Bronchial epithelial cell (primary cell): ENCODE data around the gene ZMAT3. TPM values are rescaled to one million over a fixed set of nuclear protein-coding genes. Genes with fewer than 3 reads are reported as not detected.
"Not testable (repeated sequence)": the region's sequence is repeated elsewhere in the genome, so short reads cannot be mapped to it uniquely, and the experiment has no call there.

Source experiments
- DNase-seq: peaks from one replicate; pipeline ENCODE4 v3.0.0-alpha.2; 2010; ENCODE audit warnings: low read depth
- FAIRE-seq: peaks from 2 replicates; lab custom pipeline; 2011; peaks lifted over from hg19 to GRCh38; lab: Jason Lieb, UNC
- H3K27me3 ChIP-seq: 2 replicates; pipeline ENCODE4 v1.5.1; 2011; ENCODE audit warnings: low read length; ENCODE audit not compliant: control insufficient read depth, insufficient read depth
- H3K36me3 ChIP-seq: 2 replicates; pipeline ENCODE4 v1.5.1; 2011; ENCODE audit warnings: low read length; ENCODE audit not compliant: control insufficient read depth, insufficient read depth
- H3K4me3 ChIP-seq: 2 replicates; pipeline ENCODE4 v1.5.1; 2011; ENCODE audit warnings: mild to moderate bottlenecking, low read depth, low read length, control low read depth
- total RNA-seq: library from RNA; depleted of rRNA; stranded (reverse); fragments of >200 nt; gene quantifications from 2 replicates; pipeline ENCODE4 v1.2.1, GENCODE V29; 2014
- TF ChIP-seq, protein P1 (sequence below): IDR thresholded peaks from 2 replicates; pipeline ENCODE4 v1.5.1; 2011; ENCODE audit warnings: mild to moderate bottlenecking, moderate library complexity, low read length, control low read depth, inconsistent platforms; ENCODE audit not compliant: insufficient read depth, severe bottlenecking

The ZMAT3 gene
- total RNA-seq, 1 donor from 2014 or later = 15.3 TPM

DNA sequence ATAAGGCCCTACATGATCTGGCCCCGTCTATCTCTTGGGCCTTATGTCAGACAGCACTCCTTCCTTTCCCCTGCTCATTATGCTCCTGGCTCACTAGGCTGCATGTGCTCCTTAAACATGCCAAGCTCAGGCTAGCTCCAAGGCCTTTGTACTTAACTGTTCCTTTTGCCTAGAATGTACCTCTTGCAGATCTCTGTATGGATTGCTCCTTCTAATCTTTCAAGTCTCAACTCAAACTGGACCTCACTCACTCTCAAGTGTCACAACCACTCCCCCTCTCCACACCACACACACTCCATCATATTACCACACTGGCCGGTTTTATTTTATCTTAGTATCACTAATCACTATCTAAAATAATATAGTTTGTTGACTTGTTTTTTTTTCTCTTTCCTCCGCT lies 36.4 kb downstream of the ZMAT3 start:
- TF ChIP-seq, protein P1, sequence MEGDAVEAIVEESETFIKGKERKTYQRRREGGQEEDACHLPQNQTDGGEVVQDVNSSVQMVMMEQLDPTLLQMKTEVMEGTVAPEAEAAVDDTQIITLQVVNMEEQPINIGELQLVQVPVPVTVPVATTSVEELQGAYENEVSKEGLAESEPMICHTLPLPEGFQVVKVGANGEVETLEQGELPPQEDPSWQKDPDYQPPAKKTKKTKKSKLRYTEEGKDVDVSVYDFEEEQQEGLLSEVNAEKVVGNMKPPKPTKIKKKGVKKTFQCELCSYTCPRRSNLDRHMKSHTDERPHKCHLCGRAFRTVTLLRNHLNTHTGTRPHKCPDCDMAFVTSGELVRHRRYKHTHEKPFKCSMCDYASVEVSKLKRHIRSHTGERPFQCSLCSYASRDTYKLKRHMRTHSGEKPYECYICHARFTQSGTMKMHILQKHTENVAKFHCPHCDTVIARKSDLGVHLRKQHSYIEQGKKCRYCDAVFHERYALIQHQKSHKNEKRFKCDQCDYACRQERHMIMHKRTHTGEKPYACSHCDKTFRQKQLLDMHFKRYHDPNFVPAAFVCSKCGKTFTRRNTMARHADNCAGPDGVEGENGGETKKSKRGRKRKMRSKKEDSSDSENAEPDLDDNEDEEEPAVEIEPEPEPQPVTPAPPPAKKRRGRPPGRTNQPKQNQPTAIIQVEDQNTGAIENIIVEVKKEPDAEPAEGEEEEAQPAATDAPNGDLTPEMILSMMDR = no peak
- Histone ChIP-seq H3K36me3 (no peaks in the 10 kb centered on the region), H3K4me3 (no peak overlapping the region), H3K27me3 (no peaks in the 10 kb centered on the region)
- no peak for DNase-seq
- FAIRE-seq = no peak

DNA sequence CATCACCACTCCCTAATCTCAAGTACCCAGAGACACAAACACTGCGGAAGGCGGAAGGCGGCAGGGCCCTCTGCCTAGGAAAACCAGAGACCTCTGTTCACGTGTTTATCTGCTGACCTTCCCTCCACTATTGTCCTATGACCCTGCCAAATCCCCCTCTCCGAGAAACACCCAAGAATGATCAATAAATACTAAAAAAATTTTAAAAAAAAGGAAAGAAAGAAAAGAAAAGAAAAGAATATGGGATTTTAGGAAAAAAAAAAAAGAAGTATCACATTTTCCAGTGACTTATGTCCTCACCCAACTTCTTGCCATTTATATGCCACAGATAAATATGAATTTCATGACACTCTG lies 38.3 kb downstream of the ZMAT3 start:
- not testable (repeated sequence) for H3K36me3 ChIP-seq, H3K4me3 ChIP-seq, DNase-seq, FAIRE-seq, H3K27me3 ChIP-seq

DNA sequence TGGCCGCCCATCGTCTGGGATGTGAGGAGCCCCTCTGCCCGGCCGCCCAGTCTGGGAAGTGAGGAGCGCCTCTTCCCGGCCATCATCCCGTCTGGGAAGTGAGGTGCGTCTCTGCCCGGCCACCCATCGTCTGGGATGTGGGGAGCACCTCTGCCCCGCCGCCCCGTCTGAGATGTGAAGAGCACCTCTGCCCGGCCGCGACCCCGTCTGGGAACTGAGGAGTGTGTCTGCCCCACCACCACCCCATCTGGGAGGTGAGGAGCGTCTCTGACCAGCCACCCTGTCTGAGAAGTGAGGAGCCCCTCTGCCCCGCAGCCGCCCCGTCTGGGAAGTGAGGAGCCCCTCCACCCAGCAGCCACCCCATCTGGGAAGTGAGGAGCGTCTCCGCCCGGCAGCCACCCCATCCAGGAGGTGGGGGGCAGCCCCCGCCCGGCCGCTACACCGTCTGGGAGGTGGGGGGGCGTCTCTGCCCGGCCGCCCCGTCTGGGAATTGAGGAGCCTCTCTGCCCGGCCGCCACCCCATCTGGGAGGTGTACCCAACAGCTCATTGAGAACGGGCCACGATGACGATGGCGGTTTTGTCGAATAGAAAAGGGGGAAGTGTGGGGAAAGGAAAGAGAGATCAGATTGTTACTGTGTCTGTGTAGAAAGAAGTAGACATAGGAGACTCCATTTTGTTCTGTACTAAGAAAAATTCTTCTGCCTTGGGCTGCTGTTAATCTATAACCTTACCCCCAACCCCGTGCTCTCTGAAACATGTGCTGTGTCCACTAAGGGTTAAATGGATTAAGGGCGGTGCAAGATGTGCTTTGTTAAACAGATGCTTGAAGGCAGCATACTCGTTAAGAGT lies 38.9 kb downstream of the ZMAT3 start:
- not testable (repeated sequence) for H3K36me3 ChIP-seq, FAIRE-seq, H3K4me3 ChIP-seq, H3K27me3 ChIP-seq, DNase-seq

DNA sequence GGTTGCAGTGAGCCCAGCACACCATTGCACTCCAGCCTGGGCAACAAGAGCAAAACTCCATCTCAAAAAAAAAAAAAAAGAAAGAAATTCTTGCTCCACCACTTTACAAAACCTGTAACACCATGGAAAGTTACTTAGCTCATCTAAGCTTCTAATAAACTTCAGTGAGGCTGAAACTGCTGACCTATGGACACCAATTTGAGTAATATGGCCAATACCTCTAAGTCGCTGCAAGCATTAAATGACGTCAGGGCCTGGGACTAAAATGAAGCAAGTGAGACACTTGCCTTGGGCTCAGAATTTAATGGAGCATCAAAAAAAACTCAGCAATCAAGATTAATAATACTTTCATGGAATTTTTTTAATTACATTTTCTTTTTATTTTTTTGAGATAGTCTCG lies 42.5 kb downstream of the ZMAT3 start:
- FAIRE-seq = no peak
- no peak overlapping the region for H3K4me3 ChIP-seq
- H3K27me3 ChIP-seq = no peaks in the 10 kb centered on the region
- no peak for DNase-seq
- no peaks in the 10 kb centered on the region for H3K36me3 ChIP-seq
- TF ChIP-seq, protein P1 = no peak

DNA sequence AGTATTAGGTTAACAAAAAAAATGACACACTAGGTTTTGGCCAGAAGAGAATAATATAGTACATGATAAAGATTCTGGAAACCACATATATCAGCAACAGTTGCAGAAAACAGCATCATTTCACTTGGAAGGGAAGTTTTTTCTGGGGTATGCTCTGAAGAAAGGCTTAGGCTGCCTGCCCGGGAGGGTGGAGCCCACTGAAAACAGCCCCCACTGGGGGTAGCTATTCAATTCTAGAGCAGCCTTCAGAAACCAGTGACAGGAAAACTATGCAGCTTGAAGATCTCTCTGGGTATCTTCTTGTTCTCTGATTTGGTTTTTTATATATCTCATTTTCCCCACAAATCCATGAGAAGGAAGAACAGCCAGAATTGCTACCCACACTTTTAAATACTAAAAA lies 43.2 kb downstream of the ZMAT3 start:
- DNase-seq (no peak), FAIRE-seq (no peak)
- H3K4me3 ChIP-seq = no peak overlapping the region
- no peaks in the 10 kb centered on the region for H3K27me3 ChIP-seq
- TF ChIP-seq, protein P1 = no peak
- no peaks in the 10 kb centered on the region for H3K36me3 ChIP-seq

DNA sequence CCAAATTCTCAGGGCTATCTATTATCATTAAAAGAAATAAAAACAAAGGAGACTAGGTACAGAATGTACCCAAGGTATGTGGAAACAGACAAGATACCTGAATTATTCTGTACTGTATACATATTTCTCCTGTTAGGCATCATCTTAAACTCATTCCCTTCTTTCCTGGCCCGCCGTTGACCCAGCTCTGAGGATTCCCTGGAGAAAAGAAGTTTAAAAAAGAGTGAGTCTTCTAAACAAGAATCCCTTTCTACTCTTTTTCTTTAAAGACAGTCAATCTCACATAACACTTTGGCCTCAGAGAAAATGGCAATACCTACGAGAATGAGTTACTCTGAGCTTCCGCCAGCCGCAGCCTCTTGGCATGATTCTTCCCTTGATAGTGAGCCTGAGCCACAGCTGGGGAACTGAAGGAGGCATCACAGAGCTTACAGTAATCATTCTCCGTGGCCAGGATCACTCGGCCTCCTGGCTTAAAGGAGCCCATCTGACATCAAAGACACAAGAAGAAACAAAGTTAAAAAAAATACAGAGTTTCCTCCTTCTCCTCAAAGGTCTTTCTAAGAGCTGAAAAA lies 44.2 kb downstream of the ZMAT3 start:
- H3K36me3 ChIP-seq = no peaks in the 10 kb centered on the region
- H3K4me3 ChIP-seq = no peak overlapping the region
- FAIRE-seq = no peak
- DNase-seq = no peak
- H3K27me3 ChIP-seq = no peaks in the 10 kb centered on the region
- TF ChIP-seq, protein P1 = no peak

DNA sequence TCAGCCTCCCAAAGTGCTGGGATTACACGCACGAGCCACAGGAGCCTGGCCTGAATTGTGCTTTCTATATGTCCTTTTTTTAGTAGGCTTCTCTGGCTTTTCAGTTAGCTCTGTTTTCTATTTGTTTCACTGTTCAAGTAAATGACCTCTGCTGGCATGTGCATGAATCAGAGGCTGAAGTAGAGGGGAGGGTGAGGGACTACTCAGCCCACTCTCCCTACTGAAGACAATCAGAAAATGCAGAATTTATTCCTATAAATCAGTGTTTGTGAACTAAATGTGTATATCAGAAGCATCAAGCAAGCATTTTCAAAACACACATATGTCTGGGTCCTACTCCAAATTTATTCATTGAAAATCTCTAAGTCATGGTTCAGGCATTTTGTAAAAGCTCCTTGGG lies 45.0 kb downstream of the ZMAT3 start:
- FAIRE-seq = no peak
- H3K27me3 ChIP-seq = no peaks in the 10 kb centered on the region
- no peak overlapping the region for H3K4me3 ChIP-seq
- TF ChIP-seq, protein P1 = no peak
- no peak for DNase-seq
- H3K36me3 ChIP-seq = no peaks in the 10 kb centered on the region
